GM21526 (cell line): ENCODE data around the gene PTPRK.
"Not testable (repeated sequence)": the region's sequence is repeated elsewhere in the genome, so short reads cannot be mapped to it uniquely, and the experiment has no call there.

ENCODE experiments used
- ATAC-seq: cut with Tn5 transposase; IDR thresholded peaks from one replicate; pipeline ENCODE4 v1.9.1; 2021; ENCODE audit warnings: moderate library complexity; ENCODE audit not compliant: unreplicated experiment, low FRiP score

The PTPRK gene

GRCh38 chr6:127946388-127946787 lies 574.0 kb downstream of the PTPRK start:
- no peak for ATAC-seq

DNA sequence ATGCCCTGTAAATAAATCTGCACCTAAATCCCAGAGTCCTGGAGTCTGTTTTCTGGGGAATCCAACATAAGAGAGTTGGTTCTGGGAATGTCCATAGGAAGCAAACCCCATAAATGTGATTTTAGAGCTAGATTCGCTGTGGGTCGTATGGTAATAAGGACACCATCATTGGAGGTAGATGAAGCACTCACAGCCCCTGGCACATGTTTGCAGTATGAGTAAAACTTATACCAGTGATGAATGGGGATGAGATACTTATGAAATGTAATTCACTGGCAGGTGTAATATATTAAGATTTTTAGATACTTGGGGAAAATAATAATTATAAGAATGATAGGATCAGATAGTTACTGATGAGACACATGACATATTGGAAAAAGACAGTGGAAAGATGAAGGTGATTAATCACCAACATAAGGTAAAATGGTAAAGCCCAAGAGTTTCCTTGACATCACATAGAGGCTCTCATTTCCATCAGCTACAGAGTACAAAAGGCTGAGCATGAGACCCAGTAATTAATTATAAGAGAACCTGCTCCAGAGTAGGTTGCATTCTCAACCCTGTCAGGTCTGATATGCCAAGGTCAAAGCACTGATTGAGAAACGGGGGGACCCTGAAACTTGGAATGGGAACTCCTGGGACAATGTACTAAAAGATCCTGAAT lies 574.8 kb downstream of the PTPRK start:
- no peak for ATAC-seq

- ATAC-seq, result no peak
Measured at GRCh38 chr6:127941228-127941627, 579.2 kb downstream of the PTPRK start.

GRCh38 chr6:127939442-127940066 lies 580.8 kb downstream of the PTPRK start:
- no peak for ATAC-seq

DNA sequence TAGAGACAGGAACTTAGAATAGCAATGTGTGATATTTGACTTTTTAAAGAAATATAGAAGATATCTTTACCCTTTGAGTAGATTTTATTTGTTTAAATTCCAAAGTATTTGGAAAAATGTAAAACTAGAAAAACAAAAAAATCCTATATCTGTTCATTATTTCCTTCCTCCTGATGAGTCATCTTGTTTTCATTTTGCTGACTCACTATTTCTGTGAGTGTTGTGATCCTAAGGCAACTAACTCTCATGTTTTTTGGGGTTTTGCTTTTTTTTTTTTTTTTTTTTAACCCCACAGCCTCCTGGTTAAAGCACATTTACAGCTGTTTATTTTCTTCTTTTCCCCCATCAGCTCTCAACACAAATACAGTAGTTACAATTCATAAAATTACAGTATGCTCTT lies 581.7 kb downstream of the PTPRK start:
- ATAC-seq, result no peak

GRCh38 chr6:127937747-127938146 lies 582.7 kb downstream of the PTPRK start:
- ATAC-seq, result no peak

DNA sequence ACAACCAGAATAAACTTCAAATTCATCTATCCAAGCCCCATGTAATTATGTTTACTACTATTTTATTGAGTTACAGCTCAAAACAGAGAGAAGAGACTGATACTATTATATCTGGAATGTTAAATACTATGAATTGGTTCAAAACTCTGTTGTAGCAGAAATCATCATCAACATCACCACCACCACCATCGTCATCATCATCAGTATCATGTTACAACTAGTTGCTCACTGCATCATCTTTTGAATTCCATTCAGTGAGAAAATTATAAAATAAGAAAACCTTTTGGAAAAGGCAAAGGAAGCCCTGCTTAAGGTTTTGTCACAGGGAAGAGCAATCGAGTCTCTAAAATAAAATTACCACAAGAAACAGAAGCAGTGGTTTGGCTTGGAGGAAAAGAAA lies 583.3 kb downstream of the PTPRK start:
- no peak for ATAC-seq

- no peak for ATAC-seq
Measured at GRCh38 chr6:127934956-127935355, 585.4 kb downstream of the PTPRK start.

- no peak for ATAC-seq
Measured at GRCh38 chr6:127933852-127934840, 586.3 kb downstream of the PTPRK start.

DNA sequence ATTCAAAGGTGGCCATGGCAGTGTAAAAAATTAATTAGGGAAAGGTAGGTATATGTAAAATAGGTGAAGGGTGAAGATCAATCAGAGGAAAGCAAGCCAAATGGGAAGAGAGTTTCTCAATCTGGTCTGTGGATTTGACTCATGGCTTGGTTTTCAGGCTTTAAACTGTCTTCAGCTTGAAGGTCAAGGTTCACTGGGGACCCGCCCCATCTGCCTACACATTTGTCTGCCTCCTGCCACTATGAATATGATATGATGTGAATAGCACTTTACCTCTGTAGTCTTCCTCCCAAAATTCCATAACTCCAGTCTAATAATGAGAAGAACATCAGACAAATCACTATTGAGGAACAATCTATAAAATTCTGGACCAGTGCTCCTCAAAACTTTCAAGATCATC lies 587.3 kb downstream of the PTPRK start:
- ATAC-seq, result no peak

DNA sequence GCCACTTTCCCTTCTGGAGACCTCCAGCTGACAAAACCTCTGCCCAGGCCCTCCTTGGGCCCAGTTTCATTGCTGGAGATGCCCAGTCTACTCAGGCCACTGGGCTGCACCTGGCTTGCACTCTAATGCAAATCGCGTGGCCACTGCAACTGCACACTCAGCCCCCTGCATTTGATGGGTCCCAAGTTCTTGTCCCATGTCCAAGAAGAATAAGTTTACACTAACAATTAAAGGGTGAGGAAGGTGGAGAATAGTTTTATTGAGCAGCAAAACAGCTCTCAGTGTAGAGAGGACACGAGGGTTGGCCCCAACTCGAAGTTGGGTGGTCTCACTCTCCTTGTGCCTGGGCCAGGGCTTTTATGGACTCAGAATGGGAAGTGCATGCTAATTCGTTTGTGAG lies 587.7 kb downstream of the PTPRK start:
- no peak for ATAC-seq

DNA sequence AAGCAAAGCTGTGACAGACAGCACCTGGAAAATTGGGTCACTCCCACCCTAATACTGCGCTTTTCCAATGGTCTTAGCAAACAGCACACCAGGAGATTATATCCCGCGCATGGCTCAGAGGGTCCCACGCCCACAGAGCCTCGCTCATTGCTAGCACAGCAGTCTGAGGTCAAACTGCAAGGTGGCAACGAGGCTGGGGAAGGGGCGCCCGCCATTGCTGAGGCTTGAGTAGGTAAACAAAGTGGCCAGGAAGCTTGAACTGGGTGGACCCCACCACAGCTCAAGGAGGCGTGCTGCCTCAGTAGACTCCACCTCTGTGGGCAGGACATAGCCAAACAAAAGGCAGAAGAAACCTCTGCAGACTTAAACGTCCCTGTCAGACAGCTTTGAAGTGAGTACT lies 594.0 kb downstream of the PTPRK start:
- not testable (repeated sequence) for ATAC-seq

GRCh38 chr6:127924440-127924839 lies 596.0 kb downstream of the PTPRK start:
- no peak for ATAC-seq

DNA sequence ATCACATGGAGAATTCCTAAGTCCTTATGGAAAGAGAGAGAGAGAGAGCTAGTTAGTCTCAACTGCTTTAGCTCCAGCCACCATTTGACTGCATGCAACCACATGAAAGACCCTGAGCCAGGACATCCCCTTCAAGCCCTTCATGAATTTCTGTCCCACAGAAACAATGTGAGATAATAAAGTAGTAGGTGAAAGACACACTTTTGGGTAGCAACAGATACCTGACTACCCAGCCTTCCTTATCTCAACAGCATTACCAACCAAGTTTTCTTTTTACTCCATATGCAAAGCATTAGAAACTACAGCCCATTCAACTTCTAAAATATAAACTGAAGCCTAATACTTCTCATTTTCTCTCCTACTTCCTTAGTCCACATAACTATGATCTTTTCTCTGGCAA lies 596.4 kb downstream of the PTPRK start:
- no peak for ATAC-seq

- ATAC-seq, result no peak
Measured at GRCh38 chr6:127923135-127923534, 597.3 kb downstream of the PTPRK start.

- ATAC-seq, result no peak
Measured at GRCh38 chr6:127921982-127922381, 598.4 kb downstream of the PTPRK start.

DNA sequence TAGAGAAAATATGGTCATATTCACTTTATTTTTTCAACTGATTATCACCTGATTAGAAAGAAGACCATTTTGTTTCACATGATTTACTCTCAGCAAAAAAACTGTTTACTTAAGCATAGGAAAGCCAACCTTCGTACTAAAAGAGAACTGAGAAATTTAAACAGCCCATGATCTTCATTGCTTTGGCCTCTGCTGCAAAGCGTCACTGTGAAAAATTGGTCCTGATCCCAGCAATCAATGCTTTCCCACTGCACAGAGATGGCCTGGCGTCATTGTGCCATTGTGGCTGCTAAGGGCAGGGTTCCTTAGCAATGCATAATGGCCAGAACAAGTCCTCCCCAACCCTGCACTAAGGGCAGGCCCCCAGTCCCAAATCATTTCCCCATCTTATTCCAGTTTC lies 599.6 kb downstream of the PTPRK start:
- ATAC-seq, result no peak
